Panc1 (cell line): ENCODE results near the gene LRP2. TPM values are rescaled to one million over a fixed set of nuclear protein-coding genes. Genes with fewer than 3 reads are reported as not detected.

ENCODE experiments used
- ATAC-seq: fragments of 200-7000 bp; cut with Tn5 transposase; 2 replicates; pipeline ENCODE4 v1.9.1; 2020; ENCODE audit warnings: mild to moderate bottlenecking, moderate library complexity
- BruUV-seq: library from RNA; stranded (reverse); fragments of 400-500 nt; replicated peaks from 2 replicates; lab custom pipeline; 2021; lab: Mats Ljungman, UMichigan
- CTCF ChIA-PET: fragments of 300-600 bp; sonication (Branson Sonifier 250); formaldehyde crosslinking; loops from one replicate; lab custom pipeline; 2022; ENCODE audit warnings: antibody characterized with exemption; lab: Charles Lee
- POLR2A ChIA-PET: fragments of 300-600 bp; sonication (Branson Sonifier 250); formaldehyde crosslinking; loops from one replicate; lab custom pipeline; 2022; ENCODE audit warnings: antibody characterized with exemption; lab: Charles Lee
- DNase-seq: peaks from one replicate; pipeline ENCODE4 v3.0.0-alpha.2; 2010; ENCODE audit warnings: low read depth, low spot score
- H3K27ac ChIP-seq: 2 replicates; pipeline ENCODE4 v1.5.1; 2011; ENCODE audit warnings: mild to moderate bottlenecking, low read length, inconsistent platforms
- H3K27me3 ChIP-seq: fragments of 200-500 bp; sonication (Bioruptor generic); 2 replicates; pipeline ENCODE4 v1.6.0; 2014; ENCODE audit warnings: low read length, inconsistent platforms; ENCODE audit not compliant: control insufficient read depth, insufficient read depth
- H3K36me3 ChIP-seq: fragments of 200-500 bp; sonication (Bioruptor generic); 2 replicates; pipeline ENCODE4 v1.5.1; 2014; ENCODE audit warnings: inconsistent platforms, mild to moderate bottlenecking, low read length, moderate library complexity; ENCODE audit not compliant: control insufficient read depth, insufficient read depth
- H3K4me1 ChIP-seq: 2 replicates; pipeline ENCODE4 v1.5.1; 2011; ENCODE audit warnings: inconsistent platforms, mild to moderate bottlenecking, low read length, moderate library complexity; ENCODE audit not compliant: control insufficient read depth, insufficient read depth
- H3K4me3 ChIP-seq, 2 experiments: 2 replicates each; pipeline ENCODE4 v1.5.1; 2011 to 2012; ENCODE audit warnings: low read depth in 2 of 2, low read length in 2 of 2, mild to moderate bottlenecking in 2 of 2, inconsistent platforms in 1 of 2, moderate library complexity in 1 of 2
- H3K9me3 ChIP-seq: fragments of 200-500 bp; sonication (Bioruptor generic); 2 replicates; pipeline ENCODE4 v1.5.1; 2014; ENCODE audit warnings: low read depth, mild to moderate bottlenecking, inconsistent platforms, low read length, moderate library complexity; ENCODE audit not compliant: control insufficient read depth, insufficient read depth
- CTCF ChIP-seq: fragments of 450-650 bp; IDR thresholded peaks from 2 replicates; pipeline ENCODE4 v1.5.1; 2017; ENCODE audit warnings: mild to moderate bottlenecking
- POLR2AphosphoS5 ChIP-seq: IDR thresholded peaks from 2 replicates; pipeline ENCODE4 v1.6.1; 2012; ENCODE audit warnings: mild to moderate bottlenecking, low read depth, low read length, moderate library complexity
- REST ChIP-seq, 2 experiments: IDR thresholded peaks; 2 replicates each; pipeline ENCODE4 v1.6.1; 2011 to 2012; ENCODE audit warnings: low read depth in 2 of 2, control low read depth in 1 of 2, low read length in 1 of 2, mild to moderate bottlenecking in 1 of 2, moderate library complexity in 1 of 2; ENCODE audit not compliant: insufficient read depth in 1 of 2
- SIN3A ChIP-seq: IDR thresholded peaks from 2 replicates; pipeline ENCODE4 v1.6.1; 2012; ENCODE audit warnings: low read depth, mild to moderate bottlenecking, low read length, moderate library complexity, borderline replicate concordance; ENCODE audit not compliant: insufficient read depth
- TCF7L2 ChIP-seq: IDR thresholded peaks from 2 replicates; pipeline ENCODE4 v1.6.1; 2011; ENCODE audit warnings: mild to moderate bottlenecking, low read depth, low read length, inconsistent platforms
- in situ Hi-C: cut with HindIII; loops from 2 replicates; pipeline ENCODE4 v1.10.0; 2016; ENCODE audit warnings: low sequenced_read_pairs, low pct_unique_long_range_greater_than_20kb
- intact Hi-C: fragments of 100-400 bp; cut with micrococcal nuclease; formaldehyde crosslinking; loops from one replicate; pipeline ENCODE4 v1.10.0; 2022; ENCODE audit not compliant: unreplicated experiment
- total RNA-seq: library from RNA; stranded (reverse); gene quantifications from one replicate; pipeline ENCODE4 v1.2.1, GENCODE V29; 2021; ENCODE audit not compliant: unreplicated experiment

Gene LRP2
- total RNA-seq, 1 experiment from 2014 or later = 0.10 TPM

- Histone ChIP-seq H3K4me3 (no peak overlapping the region), H3K27me3 (0 out of 2 replicates have a peak, but pooled peaks cover 2% of the 10 kb centered on the region), H3K36me3 (no peaks in the 10 kb centered on the region), H3K9me3 (no peaks in the 10 kb centered on the region), H3K27ac (no peak overlapping the region), H3K4me1 (no peaks in the 10 kb centered on the region; the same call in 1 of the 2 replicates)
- in situ Hi-C loops (no loop called here), intact Hi-C loops (loop anchor here (5.0 to 10.0 kb wide), 3 partner anchors 111 to 286 kb away; no protein-coding TSS in a partner anchor)
- ChIA-PET CTCF (no interaction called here), POLR2A (no interaction called here)
- DNase-seq = no peak
- BruUV-seq = no TSS peak
- ATAC-seq = no peak
- TF ChIP-seq TCF7L2 (no peak), REST (IDR thresholded peaks at IDR 0.05; ENCODE audit: insufficient read depth in 1 of 2, low read depth in 2 of 2, low read length in 1 of 2) (no peak), SIN3A (no peak), POLR2AphosphoS5 (no peak), CTCF (no peak)
Observed at GRCh38 chr2:169110916-169111315, 251.4 kb downstream of the LRP2 start.

GRCh38 chr2:169110419-169110818, 251.9 kb downstream of the LRP2 start:
- intact Hi-C loops = loop anchor here (5.0 to 10.0 kb wide), 3 partner anchors 112 to 287 kb away; no protein-coding TSS in a partner anchor
- ChIA-PET POLR2A (no interaction called here), CTCF (interaction anchor here (0.9 to 1.2 kb wide), 2 partner anchors 14 to 111 kb away, joined by 3 to 8 read pairs; no protein-coding TSS in a partner anchor)
- in situ Hi-C loops = no loop called here
- H3K4me3 ChIP-seq = no peak overlapping the region
- no peaks in the 10 kb centered on the region for H3K36me3 ChIP-seq
- H3K4me1 ChIP-seq = no peaks in the 10 kb centered on the region; the same call in 1 of the 2 replicates
- no peak overlapping the region for H3K27ac ChIP-seq
- TF ChIP-seq REST (IDR thresholded peaks at IDR 0.05; ENCODE audit: insufficient read depth in 1 of 2, low read depth in 2 of 2, low read length in 1 of 2) (no peak), SIN3A (no peak), POLR2AphosphoS5 (no peak), TCF7L2 (no peak), CTCF (no peak)
- DNase-seq (no peak), ATAC-seq (no peak)
- peaks cover 2% of the 10 kb centered on the region; the same call in 1 of the 2 replicates for H3K27me3 ChIP-seq
- no peaks in the 10 kb centered on the region for H3K9me3 ChIP-seq
- no TSS peak for BruUV-seq
